Measurements from ENCODE around the gene EML5.

EML5 gene

GRCh38 chr14:88818018-88818417 lies 25.3 kb upstream of the EML5 start:
- CTCF ChIA-PET, result no interaction called here

GRCh38 chr14:88815980-88816379 lies 23.2 kb upstream of the EML5 start:
- H3K4me3 ChIP-seq (ENCODE audit: low read depth, low read length), result no peak overlapping the region
- H3K9me3 ChIP-seq (ENCODE audit: control insufficient read depth, insufficient read depth, low read depth, low read length), result no peaks in the 10 kb centered on the region
- POLR2A ChIA-PET, result no interaction called here
- H3K4me1 ChIP-seq (ENCODE audit: control insufficient read depth, insufficient read depth, low read length), result 0 out of 2 replicates have a peak, but pooled peaks cover 2% of the 10 kb centered on the region
- H3K27ac ChIP-seq (ENCODE audit: extremely low read depth, low read depth, low read length), result no peak overlapping the region
- no peaks in the 10 kb centered on the region for H3K36me3 ChIP-seq (ENCODE audit: control insufficient read depth in 2 of 2, insufficient read depth in 1 of 2, low read length in 2 of 2)
- CTCF ChIA-PET, result no interaction called here
- no peak for TF ChIP-seq ZFP69B (tag by site-specific recombination; IDR thresholded peaks at IDR 0.05)
- no peak for TF ChIP-seq ZNF626 (tag by site-specific recombination; IDR thresholded peaks at IDR 0.05)
- no peak for TF ChIP-seq BCL6B (tag by site-specific recombination; IDR thresholded peaks at IDR 0.05)
- no peak for TF ChIP-seq TRIM28 (IDR thresholded peaks at IDR 0.05; ENCODE audit: borderline replicate concordance, low read length)

More at GRCh38 chr14:88818018-88818417, 25.3 kb upstream of the EML5 start:
- Histone ChIP-seq H3K9me3 (ENCODE audit: control insufficient read depth, insufficient read depth, low read depth, low read length) (no peaks in the 10 kb centered on the region), H3K36me3 (ENCODE audit: control insufficient read depth in 2 of 2, insufficient read depth in 1 of 2, low read length in 2 of 2) (no peaks in the 10 kb centered on the region), H3K4me3 (ENCODE audit: low read depth, low read length) (no peak overlapping the region), H3K27ac (ENCODE audit: extremely low read depth, low read depth, low read length) (no peak overlapping the region), H3K4me1 (ENCODE audit: control insufficient read depth, insufficient read depth, low read length) (no peaks in the 10 kb centered on the region)
- POLR2A ChIA-PET, result no interaction called here
- TF ChIP-seq SCRT1 (tag by site-specific recombination; IDR thresholded peaks at IDR 0.05; ENCODE audit: borderline replicate concordance) (no peak), ZXDB (tag by site-specific recombination; IDR thresholded peaks at IDR 0.05) (no peak), ZNF791 (tag by site-specific recombination; IDR thresholded peaks at IDR 0.05) (no peak), ZNF311 (tag by site-specific recombination; IDR thresholded peaks at IDR 0.05; ENCODE audit: borderline replicate concordance) (no peak), ZNF138 (tag by site-specific recombination; IDR thresholded peaks at IDR 0.05; ENCODE audit: borderline replicate concordance) (no peak), KLF9 (tag by site-specific recombination; IDR thresholded peaks at IDR 0.05; ENCODE audit: low read depth) (no peak), ZNF433 (tag by site-specific recombination; IDR thresholded peaks at IDR 0.05; ENCODE audit: low read depth) (no peak), ZNF660 (tag by site-specific recombination; IDR thresholded peaks at IDR 0.05) (no peak), ZNF624 (tag by site-specific recombination; IDR thresholded peaks at IDR 0.05) (no peak), ZNF19 (tag by site-specific recombination; IDR thresholded peaks at IDR 0.05; ENCODE audit: low read depth) (no peak), ZBTB48 (tag by site-specific recombination; IDR thresholded peaks at IDR 0.05) (no peak), FEZF1 (tag by site-specific recombination; IDR thresholded peaks at IDR 0.05) (no peak), ZNF2 (tag by site-specific recombination; IDR thresholded peaks at IDR 0.05) (no peak), REPIN1 (tag by site-specific recombination; IDR thresholded peaks at IDR 0.05; ENCODE audit: low read depth) (no peak), ZNF223 (tag by site-specific recombination; IDR thresholded peaks at IDR 0.05) (no peak), ZNF585B (tag by site-specific recombination; IDR thresholded peaks at IDR 0.05) (no peak), ZNF37A (tag by site-specific recombination; IDR thresholded peaks at IDR 0.05) (no peak), ZNF747 (tag by site-specific recombination; IDR thresholded peaks at IDR 0.05) (no peak), ZNF843 (tag by site-specific recombination; IDR thresholded peaks at IDR 0.05) (no peak), ZNF560 (tag by site-specific recombination; IDR thresholded peaks at IDR 0.05; ENCODE audit: borderline replicate concordance) (no peak)

GRCh38 chr14:88808359-88808758 lies 15.6 kb upstream of the EML5 start:
- no peak overlapping the region for H3K4me3 ChIP-seq (ENCODE audit: low read depth, low read length)
- CTCF ChIA-PET, result no interaction called here
- TF ChIP-seq ZNF416 (tag by site-specific recombination; IDR thresholded peaks at IDR 0.05) (peak; percentile 60; the same call in 1 of the 2 replicates), KLF7 (tag by site-specific recombination; IDR thresholded peaks at IDR 0.05; ENCODE audit: borderline replicate concordance) (no peak), ZNF311 (tag by site-specific recombination; IDR thresholded peaks at IDR 0.05; ENCODE audit: borderline replicate concordance) (no peak)
- H3K4me1 ChIP-seq (ENCODE audit: control insufficient read depth, insufficient read depth, low read length), result 0 out of 2 replicates have a peak, but pooled peaks cover 2% of the 10 kb centered on the region
- H3K9me3 ChIP-seq (ENCODE audit: control insufficient read depth, insufficient read depth, low read depth, low read length), result no peaks in the 10 kb centered on the region
- no peak overlapping the region for H3K27ac ChIP-seq (ENCODE audit: extremely low read depth, low read depth, low read length)
- no peaks in the 10 kb centered on the region for H3K36me3 ChIP-seq (ENCODE audit: control insufficient read depth in 2 of 2, insufficient read depth in 1 of 2, low read length in 2 of 2)
- POLR2A ChIA-PET, result no interaction called here

All from HEK293 (cell line).